GM12864 (cell line): ENCODE measurements around the gene NOD1.
"Not testable (repeated sequence)": the region's sequence is repeated elsewhere in the genome, so short reads cannot be mapped to it uniquely, and the experiment has no call there.

ENCODE experiments used
- DNase-seq: peaks from one replicate; pipeline ENCODE4 v3.0.0-alpha.2; 2011; ENCODE audit warnings: low read depth
- H3K4me3 ChIP-seq: 2 replicates; pipeline ENCODE4 v1.5.1; 2011; ENCODE audit warnings: mild to moderate bottlenecking, low read depth, low read length, control low read depth
- CTCF ChIP-seq: IDR thresholded peaks from 2 replicates; pipeline ENCODE4 v1.5.1; 2011; ENCODE audit warnings: low read depth, mild to moderate bottlenecking, moderate library complexity, low read length, control low read depth, inconsistent platforms; ENCODE audit errors: missing control alignments

The NOD1 gene

GRCh38 chr7:30485667-30486066 is 7.1 kb upstream of the NOD1 start:
- H3K4me3 ChIP-seq: no peak overlapping the region
- no peak for DNase-seq
- TF ChIP-seq CTCF: no peak

GRCh38 chr7:30481416-30481815 is 2.8 kb upstream of the NOD1 start:
- not testable (repeated sequence) for DNase-seq, H3K4me3 ChIP-seq

- no peak for TF ChIP-seq CTCF
- no peak for DNase-seq
- H3K4me3 ChIP-seq: peak overlapping the region; percentile 87; the same call in 1 of the 2 replicates
Measured at GRCh38 chr7:30479202-30480120, 877 bp upstream of the NOD1 start.

GRCh38 chr7:30476459-30477145 is 2.0 kb downstream of the NOD1 start:
- DNase-seq: no peak
- no peak for TF ChIP-seq CTCF
- H3K4me3 ChIP-seq: no peak overlapping the region

- no peak overlapping the region for H3K4me3 ChIP-seq
- no peak for TF ChIP-seq CTCF
- no peak for DNase-seq
Measured at GRCh38 chr7:30475580-30475979, 3.0 kb downstream of the NOD1 start.

- H3K4me3 ChIP-seq: no peak overlapping the region
- no peak for TF ChIP-seq CTCF
- DNase-seq: no peak
Measured at GRCh38 chr7:30474893-30475292, 3.7 kb downstream of the NOD1 start.

GRCh38 chr7:30474485-30474884 is 4.1 kb downstream of the NOD1 start:
- DNase-seq: no peak
- H3K4me3 ChIP-seq: no peak overlapping the region
- TF ChIP-seq CTCF: no peak
